Activated effector memory CD4-positive, alpha-beta T cell treated with anti-CD3 and anti-CD28 coated beads, Interleukin-2, amount 50 U/mL, for 16 hours (primary cell): ENCODE results near the gene APRT.

ENCODE experiments used
- DNase-seq: peaks from one replicate; pipeline ENCODE4 v3.0.0-alpha.2; 2020

The APRT gene, protein sequence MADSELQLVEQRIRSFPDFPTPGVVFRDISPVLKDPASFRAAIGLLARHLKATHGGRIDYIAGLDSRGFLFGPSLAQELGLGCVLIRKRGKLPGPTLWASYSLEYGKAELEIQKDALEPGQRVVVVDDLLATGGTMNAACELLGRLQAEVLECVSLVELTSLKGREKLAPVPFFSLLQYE

DNA sequence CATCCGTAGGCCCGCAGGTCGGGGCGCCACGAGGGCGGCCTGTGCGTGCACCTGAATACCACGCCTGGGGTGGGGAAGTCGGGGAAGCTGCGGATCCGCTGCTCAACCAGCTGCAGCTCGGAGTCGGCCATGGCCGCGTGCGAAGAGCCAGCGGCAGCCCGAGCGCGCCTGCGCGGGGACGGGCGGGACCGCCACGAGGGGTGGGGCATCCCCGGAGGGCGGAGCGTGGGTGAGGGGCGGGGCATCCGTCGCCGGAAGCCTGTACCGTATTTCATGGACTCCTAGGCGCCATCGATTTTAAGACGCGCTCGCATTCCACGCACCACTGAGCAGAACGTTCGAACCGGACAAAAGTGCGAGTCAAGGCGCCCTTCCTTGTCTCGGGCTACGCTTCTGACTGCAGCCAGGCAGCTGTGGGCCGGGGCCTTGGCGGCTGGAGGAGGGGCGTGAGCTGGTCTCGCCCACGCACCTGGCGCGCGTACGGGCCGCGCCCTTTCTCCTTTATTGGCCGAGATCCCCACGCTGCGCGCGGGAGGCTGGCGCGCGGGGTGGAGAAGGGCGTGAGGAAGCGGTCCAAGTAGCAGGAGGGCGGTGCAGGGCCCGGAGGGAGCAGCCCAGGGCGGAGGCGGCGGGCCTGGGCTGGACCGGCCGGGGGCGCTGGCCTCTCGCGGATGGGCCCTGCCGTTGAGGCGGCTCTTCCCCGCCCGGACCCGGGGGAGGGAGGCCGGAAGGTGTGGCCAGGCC, at the start of gene APRT:
APRT (minus strand) TSS at position 160 of the 744 bp plus-strand sequence; CDS start at position 131, 29 bp downstream.
- DNase-seq = peak; percentile 98

DNA sequence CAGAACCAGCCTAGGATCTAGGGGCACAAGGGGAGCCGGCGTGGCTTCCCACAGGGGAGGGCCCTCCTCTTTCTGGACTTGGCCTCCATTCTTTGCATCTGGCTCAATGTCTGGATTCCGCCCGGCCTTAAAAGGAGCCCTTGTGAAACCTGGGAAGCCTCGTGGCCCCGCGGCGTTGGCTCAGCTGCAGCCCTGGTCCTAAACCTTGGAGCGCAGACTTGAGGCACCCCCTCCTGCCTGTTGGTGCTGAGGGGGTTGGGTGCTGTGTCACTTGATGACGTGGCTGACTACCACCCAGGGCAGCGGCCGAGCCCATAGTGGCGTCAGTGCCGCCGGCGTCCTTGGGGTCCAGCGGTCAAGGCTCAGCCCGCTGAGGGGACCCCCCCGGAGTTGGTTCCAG, 49.6 kb upstream of the APRT start:
- no peak for DNase-seq

DNA sequence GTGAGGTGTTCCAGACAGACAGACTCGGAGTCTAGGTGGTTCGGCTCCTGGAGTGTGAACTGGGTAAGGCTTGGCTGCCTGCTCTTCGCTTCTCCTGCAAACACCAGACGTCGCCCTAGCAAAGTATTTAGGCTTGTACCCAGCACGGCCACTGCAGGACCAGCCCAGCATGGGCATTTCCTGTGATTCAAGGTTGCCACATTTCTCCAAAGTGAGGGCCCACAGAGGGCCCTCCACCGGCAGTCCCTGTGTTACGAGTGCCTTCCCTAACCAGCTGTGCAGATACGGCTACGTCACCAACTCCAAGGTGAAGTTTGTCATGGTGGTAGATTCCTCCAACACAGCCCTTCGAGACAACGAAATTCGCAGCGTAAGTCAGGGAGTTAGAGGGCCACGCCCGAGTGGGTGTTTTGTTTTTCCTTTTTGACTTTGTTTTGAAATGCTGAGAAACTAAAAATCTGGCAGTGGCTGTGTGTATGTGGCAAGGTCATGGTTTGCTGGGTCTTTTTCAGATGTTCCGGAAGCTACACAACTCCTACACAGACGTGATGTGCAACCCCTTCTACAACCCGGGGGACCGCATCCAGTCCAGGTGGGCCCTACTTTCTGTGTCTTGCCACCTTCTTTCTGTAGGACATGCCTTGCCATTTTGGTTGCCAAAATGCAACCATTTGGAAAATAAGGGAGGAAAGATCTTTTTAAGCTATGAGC, 47.8 kb upstream of the APRT start:
- no peak for DNase-seq

DNA sequence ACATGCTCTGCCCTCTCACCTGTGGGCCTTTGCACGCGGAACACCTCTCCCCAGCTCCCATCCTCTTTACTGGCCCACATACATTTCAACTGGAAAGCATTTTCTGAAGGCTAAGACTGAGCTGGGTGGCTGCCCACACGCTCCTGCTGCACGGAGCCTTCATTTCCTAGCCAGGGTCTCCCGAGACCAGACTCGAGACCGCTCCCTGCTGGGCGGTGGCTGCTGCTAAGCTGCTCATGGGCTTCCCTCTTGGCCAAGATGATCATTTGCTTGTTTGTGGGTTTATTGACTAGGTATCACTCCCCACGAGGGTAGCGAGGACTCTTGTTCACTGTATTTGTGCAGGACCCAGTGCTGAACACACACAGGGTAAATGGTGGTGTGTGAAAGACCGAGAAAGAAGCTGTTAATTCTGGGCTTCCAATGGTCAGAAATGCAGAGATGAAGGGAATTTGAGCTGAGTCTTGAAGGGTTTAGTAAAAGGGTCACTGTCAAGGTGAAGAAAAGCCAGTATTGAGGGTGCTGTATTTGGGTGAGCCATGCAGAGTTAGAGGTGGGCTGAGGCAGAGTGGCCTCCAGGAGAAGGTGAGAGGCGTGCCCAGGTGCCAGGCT, 46.1 kb upstream of the APRT start:
- peak; percentile 91 for DNase-seq

DNA sequence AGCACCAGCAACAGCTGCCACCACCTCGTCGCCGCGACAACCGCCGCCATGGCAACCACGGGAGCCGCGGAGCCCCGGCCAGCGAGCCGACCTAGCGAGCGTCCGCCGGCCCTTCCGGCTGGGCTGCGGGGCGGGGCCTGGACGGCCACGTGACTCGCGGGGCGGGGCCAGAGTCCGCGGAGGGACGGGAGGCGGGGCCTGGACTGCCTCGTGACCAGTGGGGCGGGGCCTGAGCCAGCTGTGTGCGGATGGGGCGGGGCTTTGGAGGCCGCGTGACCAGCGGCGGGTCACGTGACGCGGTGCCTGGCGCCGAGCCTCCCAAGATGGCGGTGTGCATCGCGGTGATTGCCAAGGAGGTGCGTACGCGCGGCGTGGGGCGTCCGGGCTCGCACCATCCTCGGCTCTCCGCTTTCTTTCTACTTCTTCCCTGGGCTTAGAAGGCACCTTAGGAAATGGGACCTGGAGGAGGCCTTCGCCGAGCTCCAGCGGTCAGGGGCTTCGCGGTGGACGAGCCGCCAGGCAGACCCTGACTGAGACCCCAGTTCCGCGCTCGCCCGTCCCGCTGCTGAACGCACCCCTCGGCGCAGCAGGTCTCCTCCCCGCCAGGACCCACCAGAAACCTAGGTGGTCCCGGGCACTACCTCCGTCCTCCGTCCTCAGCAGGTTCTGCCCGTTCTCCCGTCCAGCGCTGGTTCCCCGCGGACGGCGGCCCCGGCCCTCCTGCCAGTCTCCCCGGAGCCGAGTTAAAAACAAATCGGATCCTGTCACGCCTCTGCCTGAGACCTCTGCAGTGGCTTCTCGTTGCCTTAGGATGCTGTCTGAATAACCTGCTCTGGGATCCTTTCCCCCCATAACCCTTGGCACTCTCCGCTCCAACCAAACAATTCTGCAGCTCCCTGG, 45.4 kb upstream of the APRT start, which contains the start of the genes GALNS and TRAPPC2L:
GALNS (minus strand) TSS at position 120 of the 900 bp plus-strand sequence; CDS start at position 50, 70 bp downstream.
TRAPPC2L (plus strand) TSS at position 300 of the 900 bp plus-strand sequence; CDS start at position 324, 24 bp downstream.
- peak; percentile 100 for DNase-seq

DNA sequence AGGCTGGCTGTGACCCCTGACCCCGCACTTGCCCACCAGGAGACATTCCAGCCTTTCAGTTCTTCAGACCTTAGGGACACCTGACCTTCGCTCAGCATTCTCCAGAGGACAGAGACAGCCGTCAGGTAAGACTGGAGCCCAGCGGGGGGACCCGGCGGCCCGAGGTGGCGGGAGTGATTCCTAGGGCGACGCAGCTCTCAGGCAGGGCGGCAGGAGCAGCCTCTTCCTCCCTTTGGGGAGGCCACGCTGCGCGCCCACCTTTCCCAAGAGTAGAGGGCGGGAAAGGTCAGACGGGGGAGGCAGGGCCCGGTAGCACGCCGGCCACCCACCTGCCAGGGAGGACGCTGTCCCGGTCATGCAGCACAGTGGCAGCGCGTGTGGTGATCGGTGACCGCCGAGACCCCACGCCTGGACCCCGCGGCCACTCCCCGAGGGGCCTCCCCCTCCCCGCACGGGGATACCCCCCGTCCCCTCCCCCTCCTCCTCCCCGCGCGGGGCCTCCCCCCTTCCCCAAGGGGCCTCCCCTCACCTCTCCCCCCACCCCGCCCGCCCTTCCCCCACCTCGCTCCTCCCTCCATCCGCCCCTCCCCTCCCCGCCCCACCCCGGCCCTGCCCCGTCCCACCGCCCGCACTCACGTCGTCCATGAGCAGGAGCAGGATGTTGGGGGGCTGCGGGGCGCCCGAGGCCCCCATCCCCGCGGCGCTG, 44.5 kb upstream of the APRT start:
- peak; percentile 69 for DNase-seq

DNA sequence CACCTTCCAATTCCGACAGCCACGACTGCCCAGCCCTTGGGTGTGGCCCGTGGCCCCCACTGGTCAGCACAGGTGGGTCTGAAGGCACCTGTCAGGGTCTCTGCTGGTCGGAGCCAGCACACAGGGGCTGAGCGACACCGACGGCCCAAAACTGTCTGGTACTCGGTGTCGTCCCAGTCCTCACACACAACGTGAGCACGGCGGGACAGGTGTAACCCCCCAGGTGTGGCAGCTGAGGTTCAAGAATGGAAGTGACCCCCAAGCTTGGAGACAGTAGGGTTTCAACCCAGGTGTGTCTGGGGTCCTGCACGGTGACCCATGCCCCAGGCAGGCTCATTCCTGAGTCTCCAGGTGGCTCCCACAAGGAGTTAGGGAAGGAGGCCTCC, 44.0 kb upstream of the APRT start:
- DNase-seq = no peak

DNA sequence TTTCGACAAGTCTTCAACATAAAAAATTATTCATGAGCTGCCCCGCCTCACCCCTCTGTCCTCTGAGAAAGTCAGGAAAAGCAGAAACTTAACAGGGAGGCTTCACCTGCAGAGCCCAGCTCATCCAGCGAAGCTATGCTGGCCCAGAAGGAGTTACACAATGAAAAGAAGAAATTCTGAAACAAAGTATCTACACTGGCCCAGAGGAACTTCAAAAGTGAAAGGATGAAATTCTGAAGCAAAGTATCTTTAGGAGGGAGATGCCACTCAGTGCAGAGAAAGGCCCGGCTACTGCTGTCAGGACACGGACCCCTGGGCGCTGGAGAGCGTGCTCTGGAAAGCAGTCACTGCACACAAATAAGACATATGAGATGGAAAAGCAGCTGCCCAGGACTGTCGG, 43.4 kb upstream of the APRT start:
- no peak for DNase-seq

DNA sequence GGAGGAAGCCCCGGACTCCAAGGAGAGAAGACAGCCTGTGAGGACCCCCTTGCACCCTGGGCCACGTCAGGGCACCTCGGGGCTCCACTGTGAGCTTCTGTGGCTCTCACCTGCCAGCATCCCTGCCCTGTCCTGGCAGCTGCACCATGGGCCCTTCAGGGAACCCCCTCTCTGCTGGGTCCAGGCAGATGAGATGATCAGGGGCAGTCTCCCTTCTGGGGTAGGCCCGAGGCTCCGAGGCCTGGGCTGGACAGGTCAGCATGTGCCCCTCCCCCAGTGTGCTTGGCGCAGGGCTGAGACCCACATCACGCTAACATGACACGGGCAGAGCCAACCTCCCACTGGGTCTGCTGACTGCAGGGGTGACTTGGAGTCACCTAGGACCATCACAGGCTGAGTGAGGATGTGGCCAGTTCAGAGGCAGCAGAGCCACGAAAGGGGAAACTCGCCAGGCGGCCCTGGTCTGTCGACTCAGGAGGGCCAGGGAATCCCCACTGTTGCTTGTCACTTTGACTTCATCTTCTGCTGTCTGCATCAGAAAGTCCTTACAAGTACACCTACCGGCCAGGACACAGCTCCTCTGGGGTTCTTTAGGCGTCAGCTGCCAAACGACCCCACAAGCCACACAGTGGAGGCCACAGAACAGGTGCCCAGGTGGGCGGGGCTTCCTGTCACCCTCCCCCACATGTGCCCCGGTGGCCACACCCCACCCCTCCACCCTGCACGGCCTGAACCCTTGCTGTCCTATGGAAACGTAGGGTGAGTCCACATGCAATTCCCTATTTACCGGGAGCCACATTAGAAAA, 42.8 kb upstream of the APRT start:
- DNase-seq = no peak

DNA sequence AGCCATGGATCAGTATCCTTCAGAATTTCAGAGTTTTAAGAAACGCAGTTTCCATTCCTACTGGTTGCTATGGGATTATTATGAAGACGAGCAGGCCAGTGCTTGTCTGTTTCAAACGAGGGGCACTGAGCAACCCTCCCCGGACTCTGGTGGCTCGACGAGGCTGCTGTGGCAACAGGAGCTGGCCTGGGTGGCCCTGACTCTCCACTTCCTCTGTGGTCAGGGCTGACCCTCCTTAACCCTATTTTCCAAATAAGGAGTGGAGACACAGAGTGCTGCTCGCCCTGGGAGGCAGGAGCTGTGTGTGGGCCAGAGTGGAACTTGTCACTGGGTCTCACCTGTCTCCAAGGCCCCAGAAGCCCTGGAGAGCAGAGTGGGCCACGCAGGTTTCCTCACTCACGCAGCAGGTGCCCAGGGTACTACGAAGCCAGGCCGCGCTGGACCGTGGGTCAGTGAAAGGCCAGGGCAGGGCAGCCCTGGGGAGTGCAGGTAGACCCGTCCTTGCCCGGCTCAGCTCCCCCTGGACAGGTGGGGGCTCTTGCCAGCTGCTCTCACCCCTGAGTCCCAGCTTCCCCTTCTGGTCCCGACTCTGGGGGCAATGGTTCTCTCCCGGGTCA, 41.7 kb upstream of the APRT start:
- no peak for DNase-seq

DNA sequence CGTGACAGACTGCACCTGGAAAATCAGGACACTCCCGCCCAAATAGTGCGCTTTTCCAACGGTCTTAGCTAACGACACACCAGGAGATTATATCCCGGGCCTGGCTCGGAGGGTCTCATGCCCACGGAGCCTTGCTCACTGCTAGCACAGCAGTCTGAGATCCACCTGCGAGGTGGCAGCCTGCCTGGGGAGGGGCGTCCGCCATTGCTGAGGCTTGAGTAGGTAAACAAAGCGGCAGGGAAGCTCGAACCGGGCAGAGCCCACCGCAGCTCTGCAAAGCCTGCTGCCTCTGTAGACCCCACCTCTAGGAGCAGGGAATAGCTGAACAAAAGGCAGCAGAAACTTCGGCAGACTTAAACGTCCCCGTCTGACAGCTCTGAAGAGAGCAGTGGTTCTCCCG, 39.9 kb upstream of the APRT start:
- no peak for DNase-seq

DNA sequence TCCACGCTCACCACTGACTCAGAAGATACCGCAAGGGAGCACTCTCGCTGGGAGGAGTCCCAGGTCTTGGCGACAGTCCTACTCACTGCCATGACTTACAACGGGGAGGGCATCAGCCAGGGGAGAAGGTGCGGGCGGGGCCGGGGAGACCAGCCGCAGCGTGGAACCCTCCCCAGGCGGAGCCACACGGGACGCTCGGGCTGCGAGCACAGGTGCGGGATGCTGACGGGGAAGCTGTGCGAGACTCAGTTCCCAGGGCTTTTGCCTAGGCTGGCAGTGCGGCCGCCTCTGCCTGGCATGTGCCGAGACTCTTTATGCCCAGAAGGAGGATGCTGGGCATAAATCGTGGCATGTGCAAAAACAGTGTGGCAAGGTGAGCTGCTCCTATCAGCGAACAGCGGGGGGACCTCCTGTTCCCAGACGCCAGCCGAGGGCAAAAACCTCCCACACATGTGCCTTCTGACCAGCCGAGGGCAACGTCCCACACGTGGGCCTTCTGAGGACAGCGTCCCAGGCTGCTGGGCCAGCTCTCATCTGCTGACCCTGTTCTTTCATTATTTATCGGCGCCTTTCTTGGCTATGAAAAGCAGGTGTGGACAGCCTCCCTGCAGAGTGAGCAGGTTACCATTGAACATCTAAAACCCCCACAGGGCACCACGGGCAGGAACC, 38.9 kb upstream of the APRT start:
- DNase-seq = no peak

DNA sequence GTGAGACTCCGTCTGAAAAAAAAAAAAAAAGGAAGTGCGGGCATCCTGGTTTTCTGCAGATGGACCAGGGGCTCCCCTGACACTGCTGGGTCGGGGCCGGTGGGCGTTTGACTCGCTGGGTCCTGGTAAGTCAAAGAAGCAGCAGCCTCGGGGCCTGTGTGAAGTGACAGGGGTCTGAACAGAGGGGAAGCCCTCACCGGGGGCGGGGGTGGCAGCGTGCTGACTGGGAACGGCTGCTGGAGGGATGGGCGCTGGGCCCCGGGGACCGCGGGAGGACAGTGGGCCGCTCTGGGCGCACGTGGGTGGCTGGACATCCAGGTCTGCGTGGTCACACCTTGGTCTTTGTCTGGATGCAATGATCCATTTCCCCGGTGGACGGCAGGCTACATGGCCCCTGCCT, 36.8 kb upstream of the APRT start:
- no peak for DNase-seq

DNA sequence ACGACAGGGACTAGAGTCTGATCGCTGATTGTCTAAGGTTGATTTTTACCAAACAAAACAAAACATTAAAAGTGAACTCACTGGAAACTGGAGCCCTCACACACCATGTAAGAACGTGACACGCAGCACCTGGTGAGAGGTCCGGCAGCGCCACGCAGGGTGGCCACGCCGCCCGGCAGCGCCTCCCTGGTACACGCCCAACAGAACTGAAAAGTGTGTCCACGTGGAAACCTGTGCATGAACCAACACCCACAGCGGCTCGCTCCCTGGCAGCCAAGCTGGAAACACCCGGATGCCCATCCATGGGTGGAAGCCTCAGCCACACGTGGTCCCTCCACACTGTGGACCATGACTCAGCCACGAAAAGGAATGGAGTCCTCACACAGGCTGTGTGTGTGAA, 35.9 kb upstream of the APRT start:
- DNase-seq = no peak

DNA sequence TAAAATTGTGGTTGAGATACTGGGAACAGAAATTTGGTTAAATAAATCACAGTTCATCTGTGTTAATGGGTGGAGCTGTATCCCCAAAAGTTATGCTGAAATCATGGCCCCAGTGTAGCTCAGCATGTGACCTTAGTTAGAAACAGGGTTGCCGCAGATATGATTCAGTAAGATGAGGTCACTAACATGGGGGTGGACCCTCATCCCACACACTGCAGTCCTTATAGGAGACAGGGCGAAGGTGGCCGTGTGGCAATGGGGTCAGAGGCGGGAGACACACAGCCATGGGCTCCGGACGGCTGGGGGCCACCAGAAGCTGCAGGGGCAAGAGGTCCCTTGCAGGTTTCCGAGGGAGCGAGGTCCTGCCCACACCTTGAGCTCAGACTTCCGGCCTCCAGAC, 34.4 kb upstream of the APRT start:
- DNase-seq = no peak

DNA sequence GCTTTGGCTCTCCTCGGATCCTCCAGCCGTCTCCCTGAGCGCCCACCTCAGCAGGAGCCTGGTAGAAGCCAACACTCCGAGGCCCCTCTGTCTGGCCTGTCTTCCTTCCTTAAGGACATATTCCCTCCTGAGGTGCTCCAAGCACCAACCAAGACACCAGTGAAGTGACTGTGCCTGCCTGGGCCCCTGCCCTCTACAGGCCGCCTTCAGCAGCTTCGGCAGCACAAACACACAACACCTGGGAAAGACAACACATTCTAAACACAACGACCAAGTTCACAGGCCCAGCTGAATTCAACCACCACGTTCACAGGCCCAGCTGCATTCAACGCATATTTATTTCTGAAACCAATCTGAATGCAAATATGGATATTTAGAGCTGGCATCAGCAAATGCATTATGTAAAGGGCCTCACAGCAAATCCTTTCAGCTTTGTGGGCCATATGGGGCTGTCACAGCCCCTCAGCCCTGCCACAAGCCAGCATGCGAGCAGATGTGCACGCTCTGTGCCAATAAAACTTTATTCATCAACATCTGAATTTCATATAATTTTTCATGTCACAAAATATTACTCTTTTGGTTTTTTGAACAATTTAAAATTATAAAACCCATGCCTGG, 32.8 kb upstream of the APRT start:
- DNase-seq = no peak

DNA sequence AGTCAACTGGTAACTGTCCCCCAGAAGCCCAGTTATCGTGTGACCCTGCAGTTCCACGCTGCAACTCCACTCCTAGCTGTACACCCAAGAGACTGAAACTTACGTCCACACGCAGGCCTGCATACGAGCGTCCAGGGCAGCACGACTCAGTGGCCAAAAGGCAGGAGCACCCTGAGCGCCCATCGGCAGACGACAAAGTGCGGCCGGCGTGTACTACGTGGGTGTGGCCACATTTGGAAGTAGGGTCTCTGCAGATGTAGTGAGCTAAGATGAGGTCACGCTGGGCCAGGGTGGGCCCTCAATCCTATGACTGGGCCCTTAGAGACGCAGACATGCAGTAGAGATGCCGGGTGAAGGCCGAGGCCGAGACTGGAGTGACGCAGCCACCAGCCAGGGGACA, 31.5 kb upstream of the APRT start:
- no peak for DNase-seq

DNA sequence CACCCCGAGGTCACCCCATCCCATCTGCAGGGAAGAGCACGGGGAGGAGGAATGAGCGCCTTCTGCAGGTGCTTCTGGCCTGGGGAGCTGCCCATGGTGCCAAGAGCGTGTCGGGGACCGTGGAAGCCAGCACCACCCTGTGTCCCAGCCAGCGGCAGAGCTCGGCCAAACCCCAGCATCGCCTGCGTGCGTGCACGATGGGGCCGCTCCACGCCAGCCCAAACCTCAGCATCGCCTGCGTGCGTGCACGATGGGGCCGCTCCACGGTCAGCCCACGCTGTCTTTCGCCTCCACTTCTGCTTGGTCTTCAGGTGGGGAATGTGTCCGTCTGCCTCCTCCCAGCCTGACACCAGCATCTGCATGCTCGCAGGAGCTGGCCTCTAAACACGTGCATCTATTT, 31.1 kb upstream of the APRT start:
- DNase-seq = no peak

DNA sequence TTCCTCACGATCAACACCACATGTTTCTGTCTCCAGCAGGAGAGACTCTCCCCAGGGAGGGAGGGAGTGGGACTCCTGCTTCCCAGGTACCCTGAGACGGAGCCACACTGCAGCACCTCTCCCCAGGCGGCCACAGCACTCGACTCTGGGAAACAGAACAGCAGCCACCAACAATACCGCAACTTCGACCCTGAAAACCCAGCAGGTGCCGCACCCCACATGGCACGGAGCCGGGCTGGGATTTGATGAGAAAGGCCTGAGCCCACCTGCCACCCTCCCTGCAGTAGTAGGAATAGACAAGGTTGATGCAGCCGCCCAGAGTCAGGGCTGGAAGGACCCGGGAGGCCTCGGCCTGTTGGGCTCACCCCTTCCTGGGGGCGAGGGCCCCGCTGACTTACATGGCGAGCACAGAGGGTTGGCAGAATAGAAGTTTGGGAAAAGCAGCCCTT, 30.6 kb upstream of the APRT start:
- DNase-seq = no peak
